HUES48 (cell line): ENCODE results near the gene HELZ.
A peak's percentile ranks its signal among the peaks of the same experiment; 100 is the strongest.

Experiments used
- H3K27ac ChIP-seq: one replicate; pipeline ENCODE4 v1.7.0; 2013; ENCODE audit warnings: low read depth, low read length, inconsistent platforms
- H3K27me3 ChIP-seq: 2 replicates; pipeline ENCODE4 v1.6.1; 2013; ENCODE audit warnings: mild to moderate bottlenecking, low read length; ENCODE audit not compliant: control insufficient read depth, insufficient read depth
- H3K36me3 ChIP-seq: 2 replicates; pipeline ENCODE4 v1.6.1; 2013; ENCODE audit warnings: low read length; ENCODE audit not compliant: control insufficient read depth, insufficient read depth
- H3K4me1 ChIP-seq: 2 replicates; pipeline ENCODE4 v1.6.1; 2013; ENCODE audit warnings: mild to moderate bottlenecking, low read length; ENCODE audit not compliant: control insufficient read depth, insufficient read depth
- H3K4me3 ChIP-seq: 2 replicates; pipeline ENCODE4 v1.5.1; 2013; ENCODE audit warnings: mild to moderate bottlenecking, low read depth, low read length
- H3K9ac ChIP-seq: 2 replicates; pipeline ENCODE4 v1.6.1; 2013; ENCODE audit warnings: mild to moderate bottlenecking, low read depth, low read length, moderate library complexity
- H3K9me3 ChIP-seq: 2 replicates; pipeline ENCODE4 v1.6.1; 2013; ENCODE audit warnings: low read length; ENCODE audit not compliant: control insufficient read depth, insufficient read depth

Gene HELZ

DNA sequence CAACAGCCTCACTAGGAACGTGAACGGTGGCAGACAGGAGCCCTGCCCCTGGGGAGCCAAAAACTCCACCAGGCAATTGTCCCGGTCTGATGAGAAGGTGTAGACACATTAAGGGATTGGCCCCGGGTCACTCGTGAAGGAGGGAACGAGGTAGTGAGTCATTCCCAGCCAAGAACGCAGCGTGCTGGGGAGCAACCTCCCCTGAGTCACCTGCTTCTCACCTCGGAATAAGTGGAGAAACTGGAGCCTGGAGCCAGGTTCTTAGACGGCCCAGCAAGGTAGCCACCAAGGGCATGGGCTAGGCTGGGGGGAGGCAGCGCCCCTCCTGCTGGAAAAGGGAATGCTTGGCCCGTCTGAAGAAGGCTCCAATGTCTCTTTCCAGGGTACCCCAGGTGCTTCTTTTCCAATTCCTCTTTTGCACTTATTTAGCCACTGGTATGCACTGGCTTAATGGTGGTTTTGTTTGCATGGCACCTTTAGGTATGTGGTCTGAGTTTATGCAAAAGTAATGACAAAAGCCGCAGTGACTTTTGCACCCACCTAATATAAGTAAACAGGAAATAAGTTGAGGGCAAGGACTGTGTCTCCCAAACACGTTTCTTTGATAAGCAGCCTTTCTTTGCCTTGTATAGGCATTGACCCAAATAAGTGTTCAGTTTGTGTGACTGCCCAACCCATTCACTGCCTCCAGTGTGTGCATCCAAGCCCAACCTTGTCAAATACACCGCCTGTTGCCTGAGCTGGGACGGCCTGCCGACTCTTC is 1.8 kb upstream of the HELZ start:
- H3K4me1 ChIP-seq: peaks cover 25% of the 10 kb centered on the region
- H3K27me3 ChIP-seq: no peaks in the 10 kb centered on the region
- peak overlapping the region; percentile 91 for H3K9ac ChIP-seq
- H3K4me3 ChIP-seq: peak overlapping the region; percentile 86
- H3K36me3 ChIP-seq: peaks cover 2% of the 10 kb centered on the region
- peak overlapping the region; percentile 89 for H3K27ac ChIP-seq
- no peaks in the 10 kb centered on the region for H3K9me3 ChIP-seq

DNA sequence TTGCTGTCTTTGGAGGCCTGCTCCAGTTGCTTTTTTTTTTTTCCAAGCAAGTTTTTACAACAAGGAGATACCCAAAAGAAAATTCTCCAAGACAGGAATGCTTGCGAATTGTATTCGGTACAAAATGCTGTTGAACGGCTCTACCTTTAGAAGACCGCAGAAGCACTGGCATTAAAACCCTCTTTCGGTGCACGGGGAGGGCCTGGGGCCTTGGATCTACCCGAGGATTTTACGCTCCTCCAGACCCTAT is 1.3 kb upstream of the HELZ start:
- Histone ChIP-seq H3K4me1 (peaks cover 25% of the 10 kb centered on the region), H3K9ac (peak overlapping the region; percentile 91), H3K27ac (peak overlapping the region; percentile 89), H3K9me3 (no peaks in the 10 kb centered on the region), H3K36me3 (peaks cover 7% of the 10 kb centered on the region), H3K4me3 (peak overlapping the region; percentile 86), H3K27me3 (no peaks in the 10 kb centered on the region)

DNA sequence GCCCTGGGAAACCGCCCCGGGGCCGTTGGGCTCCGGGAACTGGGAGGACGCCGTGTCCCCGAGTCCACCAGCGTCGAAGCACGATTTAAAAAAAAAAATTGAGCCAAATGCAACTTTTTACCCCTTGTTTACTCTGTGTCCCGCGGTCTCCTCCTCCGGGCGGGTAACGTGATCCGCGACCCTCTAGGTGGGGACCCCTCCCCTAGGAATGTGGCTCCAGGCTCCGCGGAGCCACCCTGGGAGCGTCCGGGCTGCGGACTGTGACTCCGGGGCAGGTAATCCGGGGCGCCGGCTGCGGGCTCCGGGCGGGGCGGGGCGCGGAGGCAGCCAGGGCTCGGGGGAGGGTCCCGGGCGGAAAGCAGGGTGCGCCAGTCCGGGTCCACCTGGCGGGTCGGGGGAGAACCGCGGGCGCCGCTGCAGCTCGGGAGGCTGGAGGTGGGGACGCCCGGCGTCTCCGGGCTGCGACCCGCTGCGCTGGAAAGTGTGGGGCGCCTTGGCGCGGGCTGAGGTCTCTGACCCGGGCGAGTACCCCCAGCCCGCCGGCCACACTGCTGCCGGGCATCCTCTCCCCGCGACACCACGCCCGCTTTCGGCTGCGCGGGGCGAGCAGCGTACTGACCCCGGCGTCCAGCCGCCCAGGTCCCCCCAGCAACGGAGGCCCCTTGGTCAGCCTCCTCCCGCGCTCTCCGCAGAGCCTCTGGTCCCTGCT is 852 bp upstream of the HELZ start:
- H3K27me3 ChIP-seq: no peaks in the 10 kb centered on the region
- peaks cover 10% of the 10 kb centered on the region for H3K36me3 ChIP-seq
- H3K27ac ChIP-seq: peak overlapping the region; percentile 89
- H3K4me3 ChIP-seq: peak overlapping the region; percentile 86
- H3K9ac ChIP-seq: peak overlapping the region; percentile 91
- H3K9me3 ChIP-seq: no peaks in the 10 kb centered on the region
- H3K4me1 ChIP-seq: peaks cover 25% of the 10 kb centered on the region

DNA sequence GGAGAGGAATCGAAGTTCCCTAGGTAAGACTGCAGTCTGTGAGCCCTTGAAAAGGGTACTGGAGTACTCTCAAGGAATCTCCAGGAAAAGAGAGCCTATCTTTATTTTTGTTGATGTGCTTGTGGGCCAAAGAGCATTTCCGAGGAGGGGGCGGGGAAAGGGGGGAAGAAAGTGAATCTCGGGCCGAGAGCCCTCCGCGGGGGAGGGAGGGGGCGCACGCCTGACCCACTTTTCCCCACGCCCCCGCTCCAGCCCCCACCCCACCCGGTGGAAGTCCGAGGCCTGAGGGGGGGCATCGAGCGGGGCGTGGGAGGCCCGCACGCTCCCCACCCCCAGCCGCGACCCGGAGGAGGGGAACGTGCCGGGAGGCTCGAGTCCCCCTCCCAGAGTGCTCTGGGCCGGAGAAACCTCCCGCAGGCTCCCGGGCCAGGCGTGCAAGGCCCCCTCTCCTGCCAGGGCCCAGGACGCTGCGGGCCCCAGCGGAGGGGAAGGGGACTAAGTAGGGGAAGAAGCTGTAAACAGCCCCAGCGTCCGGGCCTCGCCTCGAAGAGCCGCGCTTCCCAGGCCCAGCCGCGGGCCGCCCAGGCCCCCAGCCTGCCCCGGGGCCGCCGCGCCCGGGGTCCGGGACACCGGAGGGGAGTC is 444 bp downstream of the HELZ start:
- Histone ChIP-seq H3K9me3 (no peaks in the 10 kb centered on the region), H3K4me3 (peak overlapping the region; percentile 86), H3K36me3 (peaks cover 15% of the 10 kb centered on the region), H3K9ac (peak overlapping the region; percentile 70), H3K27me3 (no peaks in the 10 kb centered on the region), H3K4me1 (peaks cover 25% of the 10 kb centered on the region), H3K27ac (peak overlapping the region; percentile 89)

DNA sequence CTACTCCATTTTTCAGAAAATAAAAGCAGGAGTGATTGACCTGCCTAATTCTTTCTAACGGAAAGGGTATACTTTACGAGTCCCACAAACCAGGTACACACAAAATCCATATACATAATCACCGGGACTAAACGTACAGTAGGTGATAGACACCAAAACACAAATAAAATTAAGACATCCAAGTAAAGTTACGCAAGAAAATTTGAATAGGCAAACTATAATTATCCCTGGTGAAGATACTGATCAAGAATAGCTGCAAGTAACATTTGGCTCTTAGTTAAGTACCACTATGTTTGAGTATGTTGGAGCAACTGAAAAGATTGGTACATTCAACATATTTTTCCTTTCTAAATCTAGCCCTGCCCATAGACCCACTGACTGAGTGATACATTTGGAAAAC is 1.7 kb downstream of the HELZ start:
- Histone ChIP-seq H3K27ac (no peak overlapping the region), H3K9me3 (no peaks in the 10 kb centered on the region), H3K4me3 (peak overlapping the region; percentile 86), H3K36me3 (peaks cover 27% of the 10 kb centered on the region), H3K4me1 (peaks cover 25% of the 10 kb centered on the region), H3K27me3 (no peaks in the 10 kb centered on the region), H3K9ac (no peak overlapping the region)

DNA sequence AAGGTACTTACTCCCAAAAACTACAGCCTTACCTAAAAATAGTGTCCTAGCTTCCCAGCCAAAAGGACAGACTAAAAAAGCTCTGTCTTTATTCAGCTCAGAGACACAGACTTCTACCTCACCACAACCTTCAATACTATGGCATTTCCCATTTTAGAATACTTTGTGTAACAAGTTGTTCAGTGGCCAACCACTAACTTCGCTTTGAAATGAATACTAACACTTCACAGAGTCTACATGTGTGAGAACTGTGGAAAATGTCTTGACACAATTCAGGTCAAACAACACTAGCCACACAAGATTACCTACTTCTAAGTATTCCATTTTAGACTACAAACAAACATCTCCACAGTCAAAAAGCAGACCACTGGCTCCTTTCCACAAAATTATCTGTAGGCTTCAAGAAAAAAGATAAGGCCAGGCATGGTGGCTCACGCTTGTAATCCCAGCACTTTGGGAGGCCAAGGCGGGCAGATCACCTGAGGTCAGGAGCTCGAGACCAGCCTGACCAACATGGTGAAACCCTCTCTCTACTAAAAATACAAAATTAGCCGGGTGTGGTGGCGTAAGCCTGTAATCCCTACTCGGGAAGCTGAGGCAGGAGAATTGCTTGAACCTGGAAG is 3.2 kb downstream of the HELZ start:
- no peak overlapping the region for H3K27ac ChIP-seq
- no peak overlapping the region for H3K9ac ChIP-seq

DNA sequence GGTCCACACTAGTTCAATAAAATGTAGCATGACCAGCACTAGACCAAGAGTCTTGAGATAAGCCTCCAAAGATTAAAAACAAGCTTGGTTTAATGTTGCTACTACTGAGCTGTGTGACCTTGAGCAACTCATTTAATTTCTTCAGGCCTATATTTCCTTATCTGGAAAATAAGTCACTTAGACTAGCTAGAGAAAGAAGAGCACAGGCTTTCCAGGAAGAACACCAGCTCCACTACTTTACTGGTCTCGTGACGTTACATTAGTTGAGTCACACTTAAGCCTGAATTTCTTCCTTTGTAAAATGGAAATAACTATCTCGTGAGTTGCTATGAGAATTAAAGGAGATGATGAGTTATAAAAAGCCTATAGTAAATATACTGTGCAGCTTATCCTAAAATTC is 5.4 kb downstream of the HELZ start:
- H3K9ac ChIP-seq: no peak overlapping the region
- H3K27ac ChIP-seq: no peak overlapping the region
- H3K36me3 ChIP-seq: peaks cover 48% of the 10 kb centered on the region
- no peaks in the 10 kb centered on the region for H3K27me3 ChIP-seq
- H3K4me3 ChIP-seq: no peak overlapping the region
- H3K4me1 ChIP-seq: peaks cover 13% of the 10 kb centered on the region
- H3K9me3 ChIP-seq: no peaks in the 10 kb centered on the region

More for the DNA sequence above, 3.2 kb downstream of the HELZ start:
- no peaks in the 10 kb centered on the region for H3K27me3 ChIP-seq
- H3K4me3 ChIP-seq: no peak overlapping the region
- peaks cover 34% of the 10 kb centered on the region for H3K36me3 ChIP-seq
- peaks cover 18% of the 10 kb centered on the region for H3K4me1 ChIP-seq
- no peaks in the 10 kb centered on the region for H3K9me3 ChIP-seq

DNA sequence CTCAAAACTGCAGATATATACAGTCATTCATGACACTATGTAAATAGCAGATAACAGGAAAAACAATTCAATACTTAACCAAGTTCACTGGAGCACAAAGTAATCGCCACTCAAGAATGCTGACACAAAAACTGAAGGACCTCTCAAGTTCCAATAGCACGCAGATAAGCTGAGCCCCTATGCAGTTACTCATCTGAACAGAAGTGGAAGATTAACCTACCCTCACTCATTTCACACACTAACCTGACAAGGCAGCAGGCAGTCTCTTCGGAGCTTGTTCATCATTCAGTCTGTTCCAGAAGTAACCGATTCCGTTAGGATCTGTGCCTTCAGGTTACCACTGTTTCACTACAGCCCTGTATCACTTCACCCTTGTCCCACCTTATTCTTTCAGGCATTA is 6.0 kb downstream of the HELZ start:
- no peaks in the 10 kb centered on the region for H3K9me3 ChIP-seq
- no peaks in the 10 kb centered on the region for H3K27me3 ChIP-seq
- H3K9ac ChIP-seq: no peak overlapping the region
- H3K4me3 ChIP-seq: no peak overlapping the region
- H3K27ac ChIP-seq: no peak overlapping the region
- H3K4me1 ChIP-seq: peaks cover 11% of the 10 kb centered on the region
- peaks cover 49% of the 10 kb centered on the region for H3K36me3 ChIP-seq

DNA sequence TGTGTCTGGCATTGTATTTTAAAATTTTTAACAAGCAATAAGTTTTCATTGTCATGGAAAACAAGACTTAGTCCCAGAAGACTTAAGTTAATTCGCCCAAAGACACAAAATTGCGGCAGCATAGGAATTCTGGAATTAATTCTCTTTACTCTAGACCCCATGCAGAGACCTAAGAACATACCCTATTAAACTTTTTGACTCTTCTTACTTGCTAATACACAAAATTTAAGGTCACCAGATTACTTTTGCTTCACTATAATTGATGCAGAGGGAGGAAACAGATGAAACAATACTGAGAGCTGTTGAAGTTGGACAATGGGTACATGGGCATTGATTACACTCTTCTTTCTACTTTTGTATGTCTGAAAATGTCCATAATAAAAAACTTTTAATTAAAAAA is 12.6 kb downstream of the HELZ start:
- no peak overlapping the region for H3K9ac ChIP-seq
- H3K9me3 ChIP-seq: no peaks in the 10 kb centered on the region
- H3K36me3 ChIP-seq: peaks cover 21% of the 10 kb centered on the region
- H3K4me1 ChIP-seq: no peaks in the 10 kb centered on the region
- H3K27ac ChIP-seq: no peak overlapping the region
- H3K27me3 ChIP-seq: no peaks in the 10 kb centered on the region
- no peak overlapping the region for H3K4me3 ChIP-seq

DNA sequence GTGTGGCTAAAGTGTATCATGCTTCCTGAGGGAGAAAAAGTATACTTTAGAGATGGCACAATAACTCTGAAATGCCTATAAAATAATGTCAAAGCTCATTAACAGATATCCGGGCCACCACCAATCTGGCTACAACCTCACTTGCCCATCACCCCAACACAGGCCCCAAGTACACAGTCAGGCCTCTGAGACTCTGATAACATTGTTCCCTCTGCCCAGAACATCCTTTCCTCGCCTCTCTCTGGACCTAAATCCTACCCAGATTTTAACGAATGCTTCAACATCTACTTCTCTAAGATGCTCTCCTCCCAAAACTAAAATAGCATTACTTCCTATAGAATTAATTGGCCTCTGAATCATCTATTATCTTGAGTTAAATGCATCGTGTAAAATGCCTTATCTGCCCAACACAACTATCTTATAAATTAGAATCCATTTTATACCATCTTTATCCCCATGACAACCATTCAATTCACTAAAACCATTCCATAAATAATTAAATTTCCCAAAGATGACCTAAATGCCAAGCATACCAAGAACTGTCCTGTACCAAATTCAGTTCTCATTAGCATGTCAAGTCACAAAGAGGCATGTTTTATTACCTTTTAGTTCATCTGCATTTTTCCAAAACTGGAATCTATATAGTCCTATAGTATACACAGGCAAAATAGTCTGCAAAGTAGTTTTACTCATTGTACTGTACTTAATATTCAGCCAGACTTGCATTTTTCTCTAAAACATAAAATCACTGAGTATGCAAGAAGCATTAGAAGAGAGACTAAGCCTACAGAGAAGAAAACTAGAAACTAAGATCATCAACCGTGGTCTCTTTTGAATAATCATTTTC is 15.7 kb downstream of the HELZ start:
- H3K27ac ChIP-seq: no peak overlapping the region

More for the DNA sequence above, 15.7 kb downstream of the HELZ start:
- H3K27me3 ChIP-seq: no peaks in the 10 kb centered on the region
- H3K36me3 ChIP-seq: no peaks in the 10 kb centered on the region; the same call in 1 of the 2 replicates
- H3K4me1 ChIP-seq: no peaks in the 10 kb centered on the region
- H3K9ac ChIP-seq: no peak overlapping the region
- no peaks in the 10 kb centered on the region for H3K9me3 ChIP-seq
- no peak overlapping the region for H3K4me3 ChIP-seq
